ENCODE results near the gene EPHB2.

- no peak for TF ChIP-seq GATAD2A (CRISPR knock-in tag; IDR thresholded peaks at IDR 0.05)
- TF ChIP-seq POLR2A (IDR thresholded peaks at IDR 0.05; ENCODE audit: insufficient read depth in 1 of 2, low read depth in 2 of 2, low read length in 2 of 2) = no peak
- TF ChIP-seq, protein P1, sequence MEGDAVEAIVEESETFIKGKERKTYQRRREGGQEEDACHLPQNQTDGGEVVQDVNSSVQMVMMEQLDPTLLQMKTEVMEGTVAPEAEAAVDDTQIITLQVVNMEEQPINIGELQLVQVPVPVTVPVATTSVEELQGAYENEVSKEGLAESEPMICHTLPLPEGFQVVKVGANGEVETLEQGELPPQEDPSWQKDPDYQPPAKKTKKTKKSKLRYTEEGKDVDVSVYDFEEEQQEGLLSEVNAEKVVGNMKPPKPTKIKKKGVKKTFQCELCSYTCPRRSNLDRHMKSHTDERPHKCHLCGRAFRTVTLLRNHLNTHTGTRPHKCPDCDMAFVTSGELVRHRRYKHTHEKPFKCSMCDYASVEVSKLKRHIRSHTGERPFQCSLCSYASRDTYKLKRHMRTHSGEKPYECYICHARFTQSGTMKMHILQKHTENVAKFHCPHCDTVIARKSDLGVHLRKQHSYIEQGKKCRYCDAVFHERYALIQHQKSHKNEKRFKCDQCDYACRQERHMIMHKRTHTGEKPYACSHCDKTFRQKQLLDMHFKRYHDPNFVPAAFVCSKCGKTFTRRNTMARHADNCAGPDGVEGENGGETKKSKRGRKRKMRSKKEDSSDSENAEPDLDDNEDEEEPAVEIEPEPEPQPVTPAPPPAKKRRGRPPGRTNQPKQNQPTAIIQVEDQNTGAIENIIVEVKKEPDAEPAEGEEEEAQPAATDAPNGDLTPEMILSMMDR (CRISPR knock-in tag; IDR thresholded peaks at IDR 0.05) = no peak
- TF ChIP-seq ZBTB2 (CRISPR knock-in tag; IDR thresholded peaks at IDR 0.05; ENCODE audit: low read depth) = no peak
- no peak for TF ChIP-seq HOMEZ (CRISPR knock-in tag; IDR thresholded peaks at IDR 0.05; ENCODE audit: low read depth)
- TF ChIP-seq, protein P2, sequence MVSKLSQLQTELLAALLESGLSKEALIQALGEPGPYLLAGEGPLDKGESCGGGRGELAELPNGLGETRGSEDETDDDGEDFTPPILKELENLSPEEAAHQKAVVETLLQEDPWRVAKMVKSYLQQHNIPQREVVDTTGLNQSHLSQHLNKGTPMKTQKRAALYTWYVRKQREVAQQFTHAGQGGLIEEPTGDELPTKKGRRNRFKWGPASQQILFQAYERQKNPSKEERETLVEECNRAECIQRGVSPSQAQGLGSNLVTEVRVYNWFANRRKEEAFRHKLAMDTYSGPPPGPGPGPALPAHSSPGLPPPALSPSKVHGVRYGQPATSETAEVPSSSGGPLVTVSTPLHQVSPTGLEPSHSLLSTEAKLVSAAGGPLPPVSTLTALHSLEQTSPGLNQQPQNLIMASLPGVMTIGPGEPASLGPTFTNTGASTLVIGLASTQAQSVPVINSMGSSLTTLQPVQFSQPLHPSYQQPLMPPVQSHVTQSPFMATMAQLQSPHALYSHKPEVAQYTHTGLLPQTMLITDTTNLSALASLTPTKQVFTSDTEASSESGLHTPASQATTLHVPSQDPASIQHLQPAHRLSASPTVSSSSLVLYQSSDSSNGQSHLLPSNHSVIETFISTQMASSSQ (IDR thresholded peaks at IDR 0.05; ENCODE audit: low read depth) = no peak
- TF ChIP-seq, protein P2 (CRISPR knock-in tag; IDR thresholded peaks at IDR 0.05; ENCODE audit: borderline replicate concordance) = no peak
- TF ChIP-seq ZNF850 (CRISPR knock-in tag; conservative IDR thresholded peaks at IDR 0.05) = no peak
- no peak for TF ChIP-seq ZNF563 (CRISPR knock-in tag; IDR thresholded peaks at IDR 0.05)
- no peak for TF ChIP-seq SP140L (CRISPR knock-in tag; IDR thresholded peaks at IDR 0.05; ENCODE audit: borderline replicate concordance)
- no peak for TF ChIP-seq ZNF556 (CRISPR knock-in tag; IDR thresholded peaks at IDR 0.05; ENCODE audit: borderline replicate concordance)
These were observed 14.0 kb upstream of the EPHB2 start for GRCh38 chr1:22696610-22697009.

All from HepG2 (cell line).